Measurements from ENCODE around the gene ADAM11. TPM values are rescaled to one million over a fixed set of nuclear protein-coding genes. Genes with fewer than 3 reads are reported as not detected.
A peak's percentile ranks its signal among the peaks of the same experiment; 100 is the strongest.

ADAM11 gene
- total and polyA plus RNA-seq, 9 of the 15 experiments (the other 6 are each of a cell fraction or from before 2014, with no cell fraction given), result 0.01 to 0.31 (median 0.14) TPM; not detected in 2

DNA sequence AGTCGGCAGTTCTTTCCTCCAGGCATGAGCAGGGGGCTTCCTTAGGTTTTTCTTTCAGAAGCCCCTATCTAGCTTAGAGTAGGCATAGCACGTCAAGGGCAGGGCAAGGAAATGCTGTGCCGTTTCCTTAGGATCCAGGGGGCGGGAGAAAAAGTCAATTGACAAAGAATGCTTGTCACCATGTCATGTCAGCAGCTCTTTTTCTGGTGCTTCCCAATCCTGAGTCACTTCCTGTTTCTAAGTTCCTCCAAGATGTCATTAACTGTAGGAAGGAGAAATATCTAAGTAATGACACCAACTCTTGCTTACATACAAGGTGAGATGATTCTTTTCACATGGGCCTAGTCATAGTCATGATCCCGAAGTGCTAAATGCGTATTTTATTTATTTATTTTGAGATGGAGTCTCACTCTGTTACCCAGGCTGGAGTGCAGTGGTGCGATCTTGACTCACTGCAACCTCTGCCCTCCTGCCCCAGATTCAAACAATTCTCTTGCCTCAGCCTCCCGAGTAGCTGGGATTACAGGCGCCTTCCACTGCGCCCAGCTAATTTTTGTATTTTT, 36.1 kb downstream of the ADAM11 start (continued):
- TF ChIP-seq HEY1 (CRISPR knock-in tag; IDR thresholded peaks at IDR 0.05; ENCODE audit: borderline replicate concordance) (no peak), CTBP1 (IDR thresholded peaks at IDR 0.05; ENCODE audit: borderline replicate concordance) (no peak), ZNF174 (CRISPR knock-in tag; IDR thresholded peaks at IDR 0.05) (no peak), ZNF766 (CRISPR knock-in tag; conservative IDR thresholded peaks at IDR 0.05) (0 out of 2 replicates have a peak, but pooled peaks have one; percentile 13), PYGO2 (tag; IDR thresholded peaks at IDR 0.05) (no peak), ZNF124 (CRISPR knock-in tag; IDR thresholded peaks at IDR 0.05) (no peak), SRSF1 (IDR thresholded peaks at IDR 0.05; ENCODE audit: low read depth, low read length) (no peak), MTA2 (IDR thresholded peaks at IDR 0.05; ENCODE audit: low read depth) (no peak), CHCHD3 (CRISPR knock-in tag; IDR thresholded peaks at IDR 0.05) (no peak), FOSL1 (tag; conservative IDR thresholded peaks at IDR 0.05) (peak; percentile 79), PHF20 (IDR thresholded peaks at IDR 0.05; ENCODE audit: partially characterized antibody) (no peak), SPI1 (IDR thresholded peaks at IDR 0.05; ENCODE audit: borderline replicate concordance, low read depth, low read length) (peak; percentile 94)
- TF ChIP-seq, protein P1, sequence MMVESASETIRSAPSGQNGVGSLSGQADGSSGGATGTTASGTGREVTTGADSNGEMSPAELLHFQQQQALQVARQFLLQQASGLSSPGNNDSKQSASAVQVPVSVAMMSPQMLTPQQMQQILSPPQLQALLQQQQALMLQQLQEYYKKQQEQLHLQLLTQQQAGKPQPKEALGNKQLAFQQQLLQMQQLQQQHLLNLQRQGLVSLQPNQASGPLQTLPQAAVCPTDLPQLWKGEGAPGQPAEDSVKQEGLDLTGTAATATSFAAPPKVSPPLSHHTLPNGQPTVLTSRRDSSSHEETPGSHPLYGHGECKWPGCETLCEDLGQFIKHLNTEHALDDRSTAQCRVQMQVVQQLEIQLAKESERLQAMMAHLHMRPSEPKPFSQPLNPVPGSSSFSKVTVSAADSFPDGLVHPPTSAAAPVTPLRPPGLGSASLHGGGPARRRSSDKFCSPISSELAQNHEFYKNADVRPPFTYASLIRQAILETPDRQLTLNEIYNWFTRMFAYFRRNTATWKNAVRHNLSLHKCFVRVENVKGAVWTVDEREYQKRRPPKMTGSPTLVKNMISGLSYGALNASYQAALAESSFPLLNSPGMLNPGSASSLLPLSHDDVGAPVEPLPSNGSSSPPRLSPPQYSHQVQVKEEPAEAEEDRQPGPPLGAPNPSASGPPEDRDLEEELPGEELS (CRISPR knock-in tag; IDR thresholded peaks at IDR 0.05; ENCODE audit: borderline replicate concordance), result no peak
- TF ChIP-seq, protein P2, sequence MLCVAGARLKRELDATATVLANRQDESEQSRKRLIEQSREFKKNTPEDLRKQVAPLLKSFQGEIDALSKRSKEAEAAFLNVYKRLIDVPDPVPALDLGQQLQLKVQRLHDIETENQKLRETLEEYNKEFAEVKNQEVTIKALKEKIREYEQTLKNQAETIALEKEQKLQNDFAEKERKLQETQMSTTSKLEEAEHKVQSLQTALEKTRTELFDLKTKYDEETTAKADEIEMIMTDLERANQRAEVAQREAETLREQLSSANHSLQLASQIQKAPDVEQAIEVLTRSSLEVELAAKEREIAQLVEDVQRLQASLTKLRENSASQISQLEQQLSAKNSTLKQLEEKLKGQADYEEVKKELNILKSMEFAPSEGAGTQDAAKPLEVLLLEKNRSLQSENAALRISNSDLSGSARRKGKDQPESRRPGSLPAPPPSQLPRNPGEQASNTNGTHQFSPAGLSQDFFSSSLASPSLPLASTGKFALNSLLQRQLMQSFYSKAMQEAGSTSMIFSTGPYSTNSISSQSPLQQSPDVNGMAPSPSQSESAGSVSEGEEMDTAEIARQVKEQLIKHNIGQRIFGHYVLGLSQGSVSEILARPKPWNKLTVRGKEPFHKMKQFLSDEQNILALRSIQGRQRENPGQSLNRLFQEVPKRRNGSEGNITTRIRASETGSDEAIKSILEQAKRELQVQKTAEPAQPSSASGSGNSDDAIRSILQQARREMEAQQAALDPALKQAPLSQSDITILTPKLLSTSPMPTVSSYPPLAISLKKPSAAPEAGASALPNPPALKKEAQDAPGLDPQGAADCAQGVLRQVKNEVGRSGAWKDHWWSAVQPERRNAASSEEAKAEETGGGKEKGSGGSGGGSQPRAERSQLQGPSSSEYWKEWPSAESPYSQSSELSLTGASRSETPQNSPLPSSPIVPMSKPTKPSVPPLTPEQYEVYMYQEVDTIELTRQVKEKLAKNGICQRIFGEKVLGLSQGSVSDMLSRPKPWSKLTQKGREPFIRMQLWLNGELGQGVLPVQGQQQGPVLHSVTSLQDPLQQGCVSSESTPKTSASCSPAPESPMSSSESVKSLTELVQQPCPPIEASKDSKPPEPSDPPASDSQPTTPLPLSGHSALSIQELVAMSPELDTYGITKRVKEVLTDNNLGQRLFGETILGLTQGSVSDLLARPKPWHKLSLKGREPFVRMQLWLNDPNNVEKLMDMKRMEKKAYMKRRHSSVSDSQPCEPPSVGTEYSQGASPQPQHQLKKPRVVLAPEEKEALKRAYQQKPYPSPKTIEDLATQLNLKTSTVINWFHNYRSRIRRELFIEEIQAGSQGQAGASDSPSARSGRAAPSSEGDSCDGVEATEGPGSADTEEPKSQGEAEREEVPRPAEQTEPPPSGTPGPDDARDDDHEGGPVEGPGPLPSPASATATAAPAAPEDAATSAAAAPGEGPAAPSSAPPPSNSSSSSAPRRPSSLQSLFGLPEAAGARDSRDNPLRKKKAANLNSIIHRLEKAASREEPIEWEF (CRISPR knock-in tag; IDR thresholded peaks at IDR 0.05), result no peak
- TF ChIP-seq, protein P3, sequence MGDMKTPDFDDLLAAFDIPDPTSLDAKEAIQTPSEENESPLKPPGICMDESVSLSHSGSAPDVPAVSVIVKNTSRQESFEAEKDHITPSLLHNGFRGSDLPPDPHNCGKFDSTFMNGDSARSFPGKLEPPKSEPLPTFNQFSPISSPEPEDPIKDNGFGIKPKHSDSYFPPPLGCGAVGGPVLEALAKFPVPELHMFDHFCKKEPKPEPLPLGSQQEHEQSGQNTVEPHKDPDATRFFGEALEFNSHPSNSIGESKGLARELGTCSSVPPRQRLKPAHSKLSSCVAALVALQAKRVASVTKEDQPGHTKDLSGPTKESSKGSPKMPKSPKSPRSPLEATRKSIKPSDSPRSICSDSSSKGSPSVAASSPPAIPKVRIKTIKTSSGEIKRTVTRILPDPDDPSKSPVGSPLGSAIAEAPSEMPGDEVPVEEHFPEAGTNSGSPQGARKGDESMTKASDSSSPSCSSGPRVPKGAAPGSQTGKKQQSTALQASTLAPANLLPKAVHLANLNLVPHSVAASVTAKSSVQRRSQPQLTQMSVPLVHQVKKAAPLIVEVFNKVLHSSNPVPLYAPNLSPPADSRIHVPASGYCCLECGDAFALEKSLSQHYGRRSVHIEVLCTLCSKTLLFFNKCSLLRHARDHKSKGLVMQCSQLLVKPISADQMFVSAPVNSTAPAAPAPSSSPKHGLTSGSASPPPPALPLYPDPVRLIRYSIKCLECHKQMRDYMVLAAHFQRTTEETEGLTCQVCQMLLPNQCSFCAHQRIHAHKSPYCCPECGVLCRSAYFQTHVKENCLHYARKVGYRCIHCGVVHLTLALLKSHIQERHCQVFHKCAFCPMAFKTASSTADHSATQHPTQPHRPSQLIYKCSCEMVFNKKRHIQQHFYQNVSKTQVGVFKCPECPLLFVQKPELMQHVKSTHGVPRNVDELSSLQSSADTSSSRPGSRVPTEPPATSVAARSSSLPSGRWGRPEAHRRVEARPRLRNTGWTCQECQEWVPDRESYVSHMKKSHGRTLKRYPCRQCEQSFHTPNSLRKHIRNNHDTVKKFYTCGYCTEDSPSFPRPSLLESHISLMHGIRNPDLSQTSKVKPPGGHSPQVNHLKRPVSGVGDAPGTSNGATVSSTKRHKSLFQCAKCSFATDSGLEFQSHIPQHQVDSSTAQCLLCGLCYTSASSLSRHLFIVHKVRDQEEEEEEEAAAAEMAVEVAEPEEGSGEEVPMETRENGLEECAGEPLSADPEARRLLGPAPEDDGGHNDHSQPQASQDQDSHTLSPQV (IDR thresholded peaks at IDR 0.05), result 0 out of 2 replicates have a peak, but pooled peaks have one; percentile 2
- TF ChIP-seq, protein P4, sequence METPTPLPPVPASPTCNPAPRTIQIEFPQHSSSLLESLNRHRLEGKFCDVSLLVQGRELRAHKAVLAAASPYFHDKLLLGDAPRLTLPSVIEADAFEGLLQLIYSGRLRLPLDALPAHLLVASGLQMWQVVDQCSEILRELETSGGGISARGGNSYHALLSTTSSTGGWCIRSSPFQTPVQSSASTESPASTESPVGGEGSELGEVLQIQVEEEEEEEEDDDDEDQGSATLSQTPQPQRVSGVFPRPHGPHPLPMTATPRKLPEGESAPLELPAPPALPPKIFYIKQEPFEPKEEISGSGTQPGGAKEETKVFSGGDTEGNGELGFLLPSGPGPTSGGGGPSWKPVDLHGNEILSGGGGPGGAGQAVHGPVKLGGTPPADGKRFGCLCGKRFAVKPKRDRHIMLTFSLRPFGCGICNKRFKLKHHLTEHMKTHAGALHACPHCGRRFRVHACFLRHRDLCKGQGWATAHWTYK (CRISPR knock-in tag; IDR thresholded peaks at IDR 0.05), result no peak
